Kidney (tissue), 14 donors: ENCODE data around the gene MMAA. TPM values are rescaled to one million over a fixed set of nuclear protein-coding genes. Genes with fewer than 3 reads are reported as not detected.

Experiments
- DNase-seq, 5 donors: peaks; one replicate each; pipeline ENCODE4 v3.0.0-alpha.2; 2013 to 2020
- FAIRE-seq: peaks from 2 replicates; lab custom pipeline; 2012; peaks lifted over from hg19 to GRCh38; lab: Jason Lieb, UNC
- H3K27ac ChIP-seq, 2 donors: one replicate each; pipeline ENCODE4 v1.7.0; 2013; ENCODE audit warnings: low read depth in 2 of 2, low read length in 2 of 2, inconsistent platforms in 1 of 2
- H3K27me3 ChIP-seq: one replicate; pipeline ENCODE4 v1.7.1; 2013; ENCODE audit warnings: low read length, inconsistent platforms; ENCODE audit not compliant: control insufficient read depth, insufficient read depth
- H3K36me3 ChIP-seq, 3 donors: one replicate each; pipeline versions ENCODE4 v1.7.0 to v1.7.1; 2013; ENCODE audit warnings: low read length in 3 of 3, control low read depth in 1 of 3, inconsistent platforms in 1 of 3; ENCODE audit not compliant: insufficient read depth in 3 of 3, control insufficient read depth in 2 of 3
- H3K4me1 ChIP-seq, 3 donors: one replicate each; pipeline versions ENCODE4 v1.7.0 to v1.7.1; 2013; ENCODE audit warnings: low read length in 3 of 3, inconsistent platforms in 1 of 3, low read depth in 1 of 3; ENCODE audit not compliant: control insufficient read depth in 2 of 3, insufficient read depth in 2 of 3
- H3K4me3 ChIP-seq, 3 donors: one replicate each; pipeline versions ENCODE4 v1.7.0 to v1.8.1; 2013; ENCODE audit warnings: low read length in 3 of 3, control low read depth in 1 of 3, inconsistent platforms in 1 of 3
- H3K9ac ChIP-seq, 3 donors: one replicate each; pipeline versions ENCODE4 v1.7.0 to v1.7.1; 2013; ENCODE audit warnings: low read length in 3 of 3, control low read depth in 1 of 3, inconsistent platforms in 1 of 3
- H3K9me3 ChIP-seq, 3 donors: one replicate each; pipeline versions ENCODE4 v1.7.0 to v1.7.1; 2013; ENCODE audit warnings: low read length in 3 of 3, control low read depth in 1 of 3, inconsistent platforms in 1 of 3; ENCODE audit not compliant: control insufficient read depth in 2 of 3, insufficient read depth in 1 of 3
- intact Hi-C: fragments of 100-400 bp; cut with DNase I; formaldehyde crosslinking; loops from one replicate; pipeline ENCODE4 v1.11.1; 2022
- polyA plus RNA-seq: library from polyadenylated mRNA; stranded (reverse); fragments of 350-450 nt; fragmentation: Illumina TruSeq; extraction: RNeasy Lipid Tissue Mini Kit (QIAGEN cat#74804); gene quantifications from one replicate; pipeline ENCODE4 v1.2.3, GENCODE V29; 2014; ENCODE audit warnings: low read depth, low replicate concordance; ENCODE audit not compliant: insufficient read depth
- total RNA-seq: library from RNA; stranded (reverse); fragmentation: NEBNext Ultra II Directional; extraction: Animal tissue kit (Norgen Biotek cat#: 25700); gene quantifications from one replicate; pipeline ENCODE4 v1.2.1, GENCODE V29; 2021
- TF ChIP-seq, protein P1 (sequence below): IDR thresholded peaks from 3 replicates; pipeline ENCODE4 v1.5.1; 2012; ENCODE audit warnings: mild to moderate bottlenecking, moderate library complexity, borderline replicate concordance; ENCODE audit not compliant: insufficient read depth; ENCODE audit errors: extremely low read depth
- donor health status: control.
- donor health status: control.
- donor health status: control.
- donor health status: control.
- donor health status: control.
- donor health status: DM: yes; HTN: yes; CAD: no.
- donor health status: Normal renal cell carcinoma (clear cell type).

MMAA gene
- total and polyA plus RNA-seq, 2 donors from 2014 or later, result 12.8 to 18.5 TPM

DNA sequence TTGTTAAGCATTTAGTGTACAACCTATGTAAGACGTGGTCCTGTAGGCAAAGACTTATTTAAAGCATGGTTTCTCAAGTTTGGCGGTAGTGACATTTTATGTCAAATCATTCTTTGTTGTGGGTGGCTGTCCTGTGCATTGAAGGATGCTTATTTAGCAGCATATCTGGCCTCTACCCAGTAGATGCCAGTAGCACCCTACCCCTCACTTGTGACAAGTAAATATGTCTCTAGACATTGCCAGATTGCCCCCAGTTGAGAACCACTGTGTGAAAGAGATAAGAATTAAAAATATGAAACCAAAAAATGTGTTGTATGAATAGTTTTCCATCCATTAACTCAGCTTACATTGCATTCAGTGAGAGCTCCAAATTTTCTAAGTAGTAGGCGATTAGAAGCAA is 25.5 kb downstream of the MMAA start:
- intact Hi-C loops, result no loop called here
- FAIRE-seq (no peak), DNase-seq (no peak)
- H3K27me3 ChIP-seq, result no peaks in the 10 kb centered on the region
- no peak overlapping the region for H3K9ac ChIP-seq
- no peaks in the 10 kb centered on the region for H3K9me3 ChIP-seq
- no peak overlapping the region for H3K27ac ChIP-seq
- H3K4me1 ChIP-seq, result no peaks in the 10 kb centered on the region
- peaks cover 0 to 12% (median 7%) of the 10 kb centered on the region in 3 donors for H3K36me3 ChIP-seq
- TF ChIP-seq, protein P1, sequence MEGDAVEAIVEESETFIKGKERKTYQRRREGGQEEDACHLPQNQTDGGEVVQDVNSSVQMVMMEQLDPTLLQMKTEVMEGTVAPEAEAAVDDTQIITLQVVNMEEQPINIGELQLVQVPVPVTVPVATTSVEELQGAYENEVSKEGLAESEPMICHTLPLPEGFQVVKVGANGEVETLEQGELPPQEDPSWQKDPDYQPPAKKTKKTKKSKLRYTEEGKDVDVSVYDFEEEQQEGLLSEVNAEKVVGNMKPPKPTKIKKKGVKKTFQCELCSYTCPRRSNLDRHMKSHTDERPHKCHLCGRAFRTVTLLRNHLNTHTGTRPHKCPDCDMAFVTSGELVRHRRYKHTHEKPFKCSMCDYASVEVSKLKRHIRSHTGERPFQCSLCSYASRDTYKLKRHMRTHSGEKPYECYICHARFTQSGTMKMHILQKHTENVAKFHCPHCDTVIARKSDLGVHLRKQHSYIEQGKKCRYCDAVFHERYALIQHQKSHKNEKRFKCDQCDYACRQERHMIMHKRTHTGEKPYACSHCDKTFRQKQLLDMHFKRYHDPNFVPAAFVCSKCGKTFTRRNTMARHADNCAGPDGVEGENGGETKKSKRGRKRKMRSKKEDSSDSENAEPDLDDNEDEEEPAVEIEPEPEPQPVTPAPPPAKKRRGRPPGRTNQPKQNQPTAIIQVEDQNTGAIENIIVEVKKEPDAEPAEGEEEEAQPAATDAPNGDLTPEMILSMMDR, result no peak
- H3K4me3 ChIP-seq, result no peak overlapping the region

DNA sequence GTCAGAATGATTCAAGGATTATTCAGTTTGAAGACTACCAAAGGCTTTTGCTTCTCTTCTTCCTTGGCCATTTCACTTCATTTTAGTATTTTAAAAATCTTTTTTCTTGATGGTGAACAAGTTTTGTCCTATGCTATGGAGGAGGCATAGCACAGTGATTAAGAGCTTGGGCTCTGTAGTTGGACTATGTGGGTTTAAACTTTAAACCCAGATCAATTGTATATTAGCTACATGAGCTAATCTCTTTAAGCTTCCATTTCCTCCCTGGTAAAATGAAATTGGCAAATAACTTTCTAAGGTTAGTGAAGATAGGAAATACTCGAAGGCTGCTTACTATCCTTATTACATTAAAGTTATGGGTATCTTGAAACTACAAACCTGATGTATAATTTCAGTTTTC is 37.0 kb downstream of the MMAA start:
- FAIRE-seq, result no peak
- Histone ChIP-seq H3K36me3 (peaks cover 0 to 16% (median 2%) of the 10 kb centered on the region in 3 donors), H3K9me3 (no peaks in the 10 kb centered on the region), H3K4me1 (no peaks in the 10 kb centered on the region), H3K27ac (no peak overlapping the region), H3K27me3 (no peaks in the 10 kb centered on the region), H3K9ac (no peak overlapping the region), H3K4me3 (no peak overlapping the region)
- intact Hi-C loops, result no loop called here
- no peak for DNase-seq
- TF ChIP-seq, protein P1, result no peak

- H3K4me3 ChIP-seq, result no peak overlapping the region
- no peaks in the 10 kb centered on the region for H3K9me3 ChIP-seq
- TF ChIP-seq, protein P1, result no peak
- no peak overlapping the region for H3K9ac ChIP-seq
- DNase-seq (no peak), FAIRE-seq (no peak)
- H3K27me3 ChIP-seq, result no peaks in the 10 kb centered on the region
- intact Hi-C loops, result no loop called here
- H3K4me1 ChIP-seq, result no peaks in the 10 kb centered on the region
- peaks cover 0 to 6% (median 2%) of the 10 kb centered on the region in 3 donors for H3K36me3 ChIP-seq
- no peak overlapping the region for H3K27ac ChIP-seq
These were observed 40.9 kb downstream of the MMAA start for GRCh38 chr4:145660064-145660463.

GRCh38 chr4:145663194-145663593 is 44.0 kb downstream of the MMAA start:
- Histone ChIP-seq H3K9ac (no peak overlapping the region), H3K27ac (peak overlapping the region in 1 of 2 donors; percentile 3), H3K36me3 (peaks cover 0 to 2% (median 0%) of the 10 kb centered on the region in 3 donors), H3K27me3 (no peaks in the 10 kb centered on the region), H3K9me3 (no peaks in the 10 kb centered on the region), H3K4me3 (no peak overlapping the region), H3K4me1 (no peaks in the 10 kb centered on the region)
- TF ChIP-seq, protein P1, result no peak
- FAIRE-seq (no peak), DNase-seq (no peak)
- intact Hi-C loops, result no loop called here
